OCI-LY7 (cell line): Measurements from ENCODE around the gene CACNA1I.

Source experiments
- CTCF ChIP-seq: fragments of 200-600 bp; sonication (generic); conservative IDR thresholded peaks from 2 replicates; pipeline ENCODE4 v1.5.1; 2014; ENCODE audit warnings: mild to moderate bottlenecking, antibody characterized with exemption, low read length, moderate library complexity, mixed read lengths
- EZH2phosphoT487 ChIP-seq: fragments of 200-600 bp; sonication (generic); IDR thresholded peaks from 2 replicates; pipeline ENCODE4 v1.6.1; 2018; ENCODE audit warnings: low read depth, borderline replicate concordance, mild to moderate bottlenecking, mixed run types, antibody characterized with exemption, low read length, moderate library complexity, mixed read lengths

GRCh38 chr22:39643311-39644083 lies 72.9 kb downstream of the CACNA1I start:
- TF ChIP-seq CTCF (no peak), EZH2phosphoT487 (no peak)
